Measurements from ENCODE around the gene SIRPA. TPM values are rescaled to one million over a fixed set of nuclear protein-coding genes. Genes with fewer than 3 reads are reported as not detected.

SIRPA gene
- total and polyA plus RNA-seq, 2 of the 4 experiments (the other 2 are of a cell fraction): 9.9 to 40.2 TPM

DNA sequence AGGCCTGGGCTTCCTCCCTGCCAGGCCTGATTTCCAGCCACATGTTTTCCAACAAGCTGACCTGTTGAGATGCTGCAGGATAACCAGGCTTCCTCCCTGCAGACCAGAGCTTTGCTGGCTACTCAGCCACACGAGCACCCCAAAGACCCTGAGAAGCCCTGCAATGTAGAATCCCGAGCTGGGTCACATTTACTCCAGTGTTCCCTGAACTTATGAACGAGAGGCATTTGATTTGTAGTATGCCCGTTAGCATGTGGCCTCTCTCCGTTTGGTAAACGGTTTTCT, 4.0 kb downstream of the SIRPA start:
- Histone ChIP-seq H4K91ac (ENCODE audit: insufficient read depth, low read depth, low read length) (no peak overlapping the region), H2BK5ac (ENCODE audit: low read depth, low read length, poor library complexity, severe bottlenecking) (no peak overlapping the region), H2BK20ac (ENCODE audit: low read depth, low read length) (no peak overlapping the region), H4K5ac (ENCODE audit: low read depth, low read length) (no peak overlapping the region), H2AK9ac (replicated peaks; ENCODE audit: low read depth, low read length, poor library complexity) (no peak overlapping the region), H3K36me3 (ENCODE audit: control insufficient read depth, insufficient read depth, low read length) (peaks cover 6% of the 10 kb centered on the region), H3K18ac (ENCODE audit: low read depth, low read length) (no peak overlapping the region), H3K9me3 (ENCODE audit: control insufficient read depth, insufficient read depth, low read length) (no peaks in the 10 kb centered on the region), H3K9me1 (ENCODE audit: insufficient read depth, low read length) (peaks cover 4% of the 10 kb centered on the region; the same call in 1 of the 2 replicates), H3K79me1 (ENCODE audit: low read depth in 1 of 2, low read length in 2 of 2) (peaks cover 41 to 66% of the 10 kb centered on the region in 2 experiments), H3K4me2 (ENCODE audit: low read depth, low read length) (no peak overlapping the region), H3K4me3 (ENCODE audit: insufficient read depth, low read depth, low read length) (no peak overlapping the region), H3K9ac (ENCODE audit: low read depth, low read length) (no peak overlapping the region), H4K8ac (ENCODE audit: low read depth in 2 of 2, low read length in 2 of 2) (no peak overlapping the region), H3K23ac (ENCODE audit: low read depth, low read length) (no peak overlapping the region), H3K27ac (ENCODE audit: insufficient read depth, low read length) (no peak overlapping the region), H3K4ac (ENCODE audit: low read depth, low read length) (no peak overlapping the region), H2BK15ac (ENCODE audit: low read depth, low read length) (no peak overlapping the region), H3K4me1 (ENCODE audit: control insufficient read depth, insufficient read depth, low read length) (peaks cover 16% of the 10 kb centered on the region), H3K56ac (ENCODE audit: extremely low read depth, insufficient read depth, low read length) (no peak overlapping the region), H2AK5ac (ENCODE audit: low read depth, low read length) (no peak overlapping the region), H3K27me3 (ENCODE audit: control insufficient read depth, insufficient read depth, low read length) (no peaks in the 10 kb centered on the region), H2BK120ac (ENCODE audit: low read depth, low read length) (no peak overlapping the region), H2AFZ (replicated peaks; ENCODE audit: low read length, poor library complexity) (no peak overlapping the region), H4K20me1 (ENCODE audit: insufficient read depth, low read length) (peaks cover 31% of the 10 kb centered on the region), H3K14ac (replicated peaks; ENCODE audit: low read depth, low read length) (no peak overlapping the region)
- TF ChIP-seq, protein P1, sequence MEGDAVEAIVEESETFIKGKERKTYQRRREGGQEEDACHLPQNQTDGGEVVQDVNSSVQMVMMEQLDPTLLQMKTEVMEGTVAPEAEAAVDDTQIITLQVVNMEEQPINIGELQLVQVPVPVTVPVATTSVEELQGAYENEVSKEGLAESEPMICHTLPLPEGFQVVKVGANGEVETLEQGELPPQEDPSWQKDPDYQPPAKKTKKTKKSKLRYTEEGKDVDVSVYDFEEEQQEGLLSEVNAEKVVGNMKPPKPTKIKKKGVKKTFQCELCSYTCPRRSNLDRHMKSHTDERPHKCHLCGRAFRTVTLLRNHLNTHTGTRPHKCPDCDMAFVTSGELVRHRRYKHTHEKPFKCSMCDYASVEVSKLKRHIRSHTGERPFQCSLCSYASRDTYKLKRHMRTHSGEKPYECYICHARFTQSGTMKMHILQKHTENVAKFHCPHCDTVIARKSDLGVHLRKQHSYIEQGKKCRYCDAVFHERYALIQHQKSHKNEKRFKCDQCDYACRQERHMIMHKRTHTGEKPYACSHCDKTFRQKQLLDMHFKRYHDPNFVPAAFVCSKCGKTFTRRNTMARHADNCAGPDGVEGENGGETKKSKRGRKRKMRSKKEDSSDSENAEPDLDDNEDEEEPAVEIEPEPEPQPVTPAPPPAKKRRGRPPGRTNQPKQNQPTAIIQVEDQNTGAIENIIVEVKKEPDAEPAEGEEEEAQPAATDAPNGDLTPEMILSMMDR (conservative IDR thresholded peaks at IDR 0.05; ENCODE audit: low read depth, low read length): no peak
- TF ChIP-seq, protein P2, sequence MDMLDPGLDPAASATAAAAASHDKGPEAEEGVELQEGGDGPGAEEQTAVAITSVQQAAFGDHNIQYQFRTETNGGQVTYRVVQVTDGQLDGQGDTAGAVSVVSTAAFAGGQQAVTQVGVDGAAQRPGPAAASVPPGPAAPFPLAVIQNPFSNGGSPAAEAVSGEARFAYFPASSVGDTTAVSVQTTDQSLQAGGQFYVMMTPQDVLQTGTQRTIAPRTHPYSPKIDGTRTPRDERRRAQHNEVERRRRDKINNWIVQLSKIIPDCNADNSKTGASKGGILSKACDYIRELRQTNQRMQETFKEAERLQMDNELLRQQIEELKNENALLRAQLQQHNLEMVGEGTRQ (IDR thresholded peaks at IDR 0.05; ENCODE audit: low read depth, low read length): no peak
- TF ChIP-seq CEBPB (IDR thresholded peaks at IDR 0.05; ENCODE audit: low read depth, low read length) (no peak), FOS (IDR thresholded peaks at IDR 0.05; ENCODE audit: low read depth, low read length) (no peak), RAD21 (IDR thresholded peaks at IDR 0.05; ENCODE audit: low read length) (no peak), SMC3 (IDR thresholded peaks at IDR 0.05; ENCODE audit: low read depth, low read length) (no peak), RFX5 (IDR thresholded peaks at IDR 0.05; ENCODE audit: low read depth, low read length) (no peak), NFE2L2 (IDR thresholded peaks at IDR 0.05; ENCODE audit: low read depth, low read length) (no peak), MAZ (IDR thresholded peaks at IDR 0.05; ENCODE audit: borderline replicate concordance, low read depth, low read length) (no peak), BHLHE40 (IDR thresholded peaks at IDR 0.05; ENCODE audit: low read depth, low read length) (no peak), RCOR1 (IDR thresholded peaks at IDR 0.05; ENCODE audit: insufficient replicate concordance, low read length) (no peak), POLR2A (IDR thresholded peaks at IDR 0.05; ENCODE audit: low read depth, low read length) (no peak), MAFK (IDR thresholded peaks at IDR 0.05; ENCODE audit: low read depth, low read length) (no peak), CHD1 (IDR thresholded peaks at IDR 0.05; ENCODE audit: low read depth, low read length) (no peak), MXI1 (IDR thresholded peaks at IDR 0.05; ENCODE audit: borderline replicate concordance, low read depth, low read length) (no peak)
- TF ChIP-seq, protein P3, sequence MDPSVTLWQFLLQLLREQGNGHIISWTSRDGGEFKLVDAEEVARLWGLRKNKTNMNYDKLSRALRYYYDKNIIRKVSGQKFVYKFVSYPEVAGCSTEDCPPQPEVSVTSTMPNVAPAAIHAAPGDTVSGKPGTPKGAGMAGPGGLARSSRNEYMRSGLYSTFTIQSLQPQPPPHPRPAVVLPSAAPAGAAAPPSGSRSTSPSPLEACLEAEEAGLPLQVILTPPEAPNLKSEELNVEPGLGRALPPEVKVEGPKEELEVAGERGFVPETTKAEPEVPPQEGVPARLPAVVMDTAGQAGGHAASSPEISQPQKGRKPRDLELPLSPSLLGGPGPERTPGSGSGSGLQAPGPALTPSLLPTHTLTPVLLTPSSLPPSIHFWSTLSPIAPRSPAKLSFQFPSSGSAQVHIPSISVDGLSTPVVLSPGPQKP (IDR thresholded peaks at IDR 0.05; ENCODE audit: borderline replicate concordance, low read depth, low read length): no peak
- CTCF ChIA-PET: interaction anchor here (0.6 to 0.9 kb wide), 2 partner anchors 14 to 130 kb away, joined by 3 to 4 read pairs; no protein-coding TSS in a partner anchor
- WGBS, 2 experiments (ENCODE audit: extremely low coverage in 2 of 2, insufficient read length in 1 of 2): 69% methylated on average over 4 of the region's 6 CpGs; no CpG with 5 or more reads in 1 of the 2 experiments
- DNase-seq (no peak), ATAC-seq (ENCODE audit: low read depth) (no peak)
- in situ Hi-C loops (cut with MboI; ENCODE audit: low sequenced_read_pairs) (no loop called here), dilution Hi-C loops (cut with HindIII; ENCODE audit: low sequenced_read_pairs, unreplicated experiment) (no loop called here), intact Hi-C loops (cut with micrococcal nuclease) (loop anchor here (5.0 kb wide), 1 partner anchor 137 kb away; no protein-coding TSS in a partner anchor)
- BruUV-seq (replicated peaks): no TSS peak
- POLR2A ChIA-PET (ENCODE audit: unreplicated experiment): interaction anchor here (0.6 kb wide), 1 partner anchor 29 kb away, joined by 4 read pairs; no protein-coding TSS in a partner anchor
